GM12892 (cell line): ENCODE measurements around the gene ACTR1B.
A peak's percentile ranks its signal among the peaks of the same experiment; 100 is the strongest.

Experiments
- POLR2A ChIP-seq: IDR thresholded peaks from 2 replicates; pipeline ENCODE4 v1.6.1; 2011; ENCODE audit warnings: low read depth, low read length, control low read depth
- POLR2AphosphoS5 ChIP-seq: IDR thresholded peaks from 2 replicates; pipeline ENCODE4 v1.6.1; 2011; ENCODE audit warnings: low read depth, low read length, control low read depth
- TAF1 ChIP-seq: IDR thresholded peaks from 2 replicates; pipeline ENCODE4 v1.6.1; 2011; ENCODE audit warnings: low read depth, mild to moderate bottlenecking, control low read depth, low read length, borderline replicate concordance

- TF ChIP-seq POLR2A (peak; percentile 74), TAF1 (0 out of 2 replicates have a peak, but pooled peaks have one; percentile 15), POLR2AphosphoS5 (no peak; the same call in 1 of the 2 replicates)
Measured at GRCh38 chr2:97663962-97664635, at the start of gene ACTR1B.
